ENCODE measurements around the gene DHX30.

DNA sequence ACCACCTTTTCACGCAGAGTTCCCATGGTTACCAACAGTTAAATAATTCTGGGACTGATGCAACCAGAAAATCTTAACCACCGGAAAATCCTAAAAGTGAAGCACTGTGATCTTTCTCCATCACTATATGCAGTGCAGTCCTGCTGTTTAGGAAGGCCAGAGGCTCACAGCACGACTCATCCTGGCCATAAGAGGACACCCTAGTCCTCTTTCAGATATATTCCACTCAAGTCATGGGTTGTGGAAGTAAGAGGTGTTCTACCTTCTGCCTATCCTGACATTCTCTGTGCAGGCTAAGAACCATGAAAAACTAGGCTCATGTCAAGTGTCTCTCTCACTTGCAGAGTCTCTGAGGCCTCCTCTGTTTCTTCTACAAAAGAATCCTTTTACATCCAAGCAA is 67.2 kb downstream of the DHX30 start:
- TF ChIP-seq POLR2AphosphoS5 (IDR thresholded peaks at IDR 0.05): no peak
- TF ChIP-seq, protein P1, sequence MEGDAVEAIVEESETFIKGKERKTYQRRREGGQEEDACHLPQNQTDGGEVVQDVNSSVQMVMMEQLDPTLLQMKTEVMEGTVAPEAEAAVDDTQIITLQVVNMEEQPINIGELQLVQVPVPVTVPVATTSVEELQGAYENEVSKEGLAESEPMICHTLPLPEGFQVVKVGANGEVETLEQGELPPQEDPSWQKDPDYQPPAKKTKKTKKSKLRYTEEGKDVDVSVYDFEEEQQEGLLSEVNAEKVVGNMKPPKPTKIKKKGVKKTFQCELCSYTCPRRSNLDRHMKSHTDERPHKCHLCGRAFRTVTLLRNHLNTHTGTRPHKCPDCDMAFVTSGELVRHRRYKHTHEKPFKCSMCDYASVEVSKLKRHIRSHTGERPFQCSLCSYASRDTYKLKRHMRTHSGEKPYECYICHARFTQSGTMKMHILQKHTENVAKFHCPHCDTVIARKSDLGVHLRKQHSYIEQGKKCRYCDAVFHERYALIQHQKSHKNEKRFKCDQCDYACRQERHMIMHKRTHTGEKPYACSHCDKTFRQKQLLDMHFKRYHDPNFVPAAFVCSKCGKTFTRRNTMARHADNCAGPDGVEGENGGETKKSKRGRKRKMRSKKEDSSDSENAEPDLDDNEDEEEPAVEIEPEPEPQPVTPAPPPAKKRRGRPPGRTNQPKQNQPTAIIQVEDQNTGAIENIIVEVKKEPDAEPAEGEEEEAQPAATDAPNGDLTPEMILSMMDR (IDR thresholded peaks at IDR 0.05): no peak
- TF ChIP-seq POLR2A (IDR thresholded peaks at IDR 0.05): no peak
- no peak for TF ChIP-seq EP300 (IDR thresholded peaks at IDR 0.05)
